CD1c-positive myeloid dendritic cell (primary cell): ENCODE data around the gene MPZL3.

ENCODE experiments used
- DNase-seq: peaks from one replicate; pipeline ENCODE4 v3.0.0-alpha.2; 2016; ENCODE audit errors: extremely low spot score

The MPZL3 gene, protein sequence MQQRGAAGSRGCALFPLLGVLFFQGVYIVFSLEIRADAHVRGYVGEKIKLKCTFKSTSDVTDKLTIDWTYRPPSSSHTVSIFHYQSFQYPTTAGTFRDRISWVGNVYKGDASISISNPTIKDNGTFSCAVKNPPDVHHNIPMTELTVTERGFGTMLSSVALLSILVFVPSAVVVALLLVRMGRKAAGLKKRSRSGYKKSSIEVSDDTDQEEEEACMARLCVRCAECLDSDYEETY

GRCh38 chr11:118251858-118252652 is at the start of gene MPZL3:
MPZL3 (minus strand) TSS chr11:118252365; CDS start chr11:118252294, 71 bp downstream.
- peak; percentile 79 for DNase-seq

DNA sequence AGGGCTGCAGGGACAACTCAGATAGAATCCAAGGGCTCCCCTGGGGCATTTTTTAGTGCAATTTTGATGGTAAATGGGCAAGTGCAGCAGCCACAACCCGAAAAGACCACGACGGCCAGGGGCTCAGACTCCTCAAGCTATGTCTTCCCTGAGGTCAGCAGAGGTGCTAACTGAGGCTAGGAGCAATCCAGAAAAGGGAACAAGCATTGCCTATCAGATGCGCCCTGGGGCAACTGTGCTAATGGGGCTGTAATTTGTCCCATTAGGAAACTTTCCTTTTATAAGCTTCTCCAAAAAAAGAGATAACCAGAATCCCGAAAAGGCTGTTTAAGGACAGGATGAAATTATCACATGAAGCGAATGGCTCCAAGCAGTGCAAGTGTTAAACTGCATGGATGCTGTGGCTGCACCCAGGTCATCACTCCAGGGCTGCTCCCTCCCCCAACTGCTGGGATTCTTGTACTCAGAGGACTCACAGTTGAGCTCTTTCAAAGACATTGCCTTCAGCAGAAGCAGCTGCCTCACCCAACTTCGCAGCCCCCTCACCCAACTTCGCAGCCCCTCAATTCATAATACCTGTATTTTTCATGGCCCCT is 49.5 kb upstream of the MPZL3 start:
- no peak for DNase-seq

DNA sequence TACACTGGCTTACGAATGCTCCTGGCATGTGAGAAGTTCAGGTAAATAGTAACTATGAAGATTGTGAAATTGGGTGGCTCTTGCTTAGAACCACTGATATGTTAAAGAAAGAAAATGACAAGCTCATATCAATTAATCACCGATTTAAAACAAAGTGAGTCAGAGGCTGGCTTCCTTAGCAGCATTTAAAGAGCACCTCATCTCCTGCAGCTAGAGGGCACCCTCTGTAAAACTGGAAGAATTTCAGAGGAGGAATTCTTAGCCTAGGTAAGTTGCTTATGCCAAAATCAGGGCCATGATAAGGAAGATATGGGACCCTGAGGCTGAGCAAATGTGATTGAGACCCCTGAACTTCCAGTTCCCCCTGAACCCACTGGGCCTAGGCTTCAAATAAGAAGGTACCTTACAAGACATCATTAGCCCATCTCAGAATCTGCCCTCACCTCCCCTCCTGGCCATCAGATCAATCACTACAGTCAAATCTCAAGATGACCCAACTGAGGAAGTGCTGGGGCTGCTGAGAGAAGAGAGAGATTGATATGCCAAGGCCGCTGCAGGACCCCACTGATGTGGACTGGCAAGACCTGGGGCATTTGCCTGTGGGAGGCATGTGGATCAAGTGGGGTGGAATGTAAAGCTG is 43.8 kb upstream of the MPZL3 start:
- DNase-seq: peak; percentile 55

- DNase-seq: peak; percentile 18
Observed at GRCh38 chr11:118295199-118295598, 43.0 kb upstream of the MPZL3 start.

- no peak for DNase-seq
Observed at GRCh38 chr11:118294053-118294452, 41.9 kb upstream of the MPZL3 start.

DNA sequence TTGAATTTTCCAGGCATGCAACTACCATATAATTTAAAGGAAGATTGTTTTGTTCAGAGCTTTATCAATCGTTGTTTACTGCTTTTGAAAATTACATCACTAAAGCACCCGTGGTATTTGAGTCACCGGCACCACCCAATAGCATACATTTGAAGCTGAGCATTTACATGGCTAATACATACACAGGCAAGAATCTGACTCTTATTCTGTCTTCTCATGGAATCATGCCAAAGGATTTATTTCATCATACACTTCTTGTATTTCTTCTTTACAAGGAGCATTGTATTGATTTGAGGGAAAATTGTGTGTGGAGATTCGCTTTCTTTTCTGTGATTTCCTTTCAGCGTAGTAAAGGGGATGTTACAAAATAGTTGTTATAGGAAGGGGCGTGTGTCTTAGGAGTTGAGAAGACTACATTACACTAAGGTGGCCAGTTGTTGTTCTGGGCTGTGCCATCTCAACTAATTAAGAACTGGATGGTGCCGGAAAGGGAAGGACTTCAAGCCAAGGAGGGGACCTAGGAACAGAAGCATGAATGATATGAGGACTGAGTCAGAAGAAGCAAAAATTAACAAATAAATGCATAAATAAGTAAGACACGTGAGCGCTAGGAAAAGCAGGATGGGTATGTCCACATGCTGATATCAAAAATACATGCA is 39.4 kb upstream of the MPZL3 start:
- DNase-seq: peak; percentile 74

DNA sequence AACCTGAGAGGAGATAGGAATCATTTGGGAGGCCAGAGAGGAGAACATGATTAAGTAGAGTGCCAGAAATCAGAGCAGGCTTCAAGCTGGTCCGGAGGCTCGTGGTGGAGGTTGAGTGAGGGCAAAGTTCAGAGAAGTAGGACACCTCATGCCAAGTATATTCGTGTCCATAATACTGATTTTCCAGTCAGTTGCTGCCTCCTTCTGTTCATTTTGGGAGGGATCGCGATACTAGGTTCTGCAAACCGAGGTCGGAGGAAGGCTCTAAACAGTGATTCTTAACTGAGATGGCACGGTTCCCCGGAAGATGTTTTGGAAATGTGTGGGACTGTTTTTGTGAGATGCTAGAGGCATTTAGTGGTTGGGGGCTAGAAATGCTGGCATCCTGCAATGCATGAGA is 38.8 kb upstream of the MPZL3 start:
- peak; percentile 70 for DNase-seq

GRCh38 chr11:118289401-118289800 is 37.2 kb upstream of the MPZL3 start:
- DNase-seq: no peak

GRCh38 chr11:118287006-118287405 is 34.8 kb upstream of the MPZL3 start:
- no peak for DNase-seq

DNA sequence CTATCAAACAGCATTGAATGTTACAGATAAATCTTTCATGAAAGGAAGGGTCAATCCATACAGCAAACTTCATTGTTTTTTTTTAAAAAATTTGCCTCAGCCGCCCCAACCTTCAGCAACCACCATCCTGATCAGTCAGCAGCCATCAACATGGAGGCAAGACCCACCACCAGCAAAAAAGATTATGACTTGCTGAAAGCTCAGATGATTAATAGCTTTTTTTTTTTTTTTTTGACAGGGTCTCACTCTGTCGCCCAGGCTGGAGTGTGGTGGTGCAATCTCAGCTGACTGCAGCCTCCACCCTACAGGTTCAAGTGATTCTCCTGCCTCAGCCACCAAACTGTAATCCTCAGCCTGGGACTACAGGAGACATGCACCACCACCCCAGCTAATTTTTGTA is 34.4 kb upstream of the MPZL3 start:
- DNase-seq: no peak

DNA sequence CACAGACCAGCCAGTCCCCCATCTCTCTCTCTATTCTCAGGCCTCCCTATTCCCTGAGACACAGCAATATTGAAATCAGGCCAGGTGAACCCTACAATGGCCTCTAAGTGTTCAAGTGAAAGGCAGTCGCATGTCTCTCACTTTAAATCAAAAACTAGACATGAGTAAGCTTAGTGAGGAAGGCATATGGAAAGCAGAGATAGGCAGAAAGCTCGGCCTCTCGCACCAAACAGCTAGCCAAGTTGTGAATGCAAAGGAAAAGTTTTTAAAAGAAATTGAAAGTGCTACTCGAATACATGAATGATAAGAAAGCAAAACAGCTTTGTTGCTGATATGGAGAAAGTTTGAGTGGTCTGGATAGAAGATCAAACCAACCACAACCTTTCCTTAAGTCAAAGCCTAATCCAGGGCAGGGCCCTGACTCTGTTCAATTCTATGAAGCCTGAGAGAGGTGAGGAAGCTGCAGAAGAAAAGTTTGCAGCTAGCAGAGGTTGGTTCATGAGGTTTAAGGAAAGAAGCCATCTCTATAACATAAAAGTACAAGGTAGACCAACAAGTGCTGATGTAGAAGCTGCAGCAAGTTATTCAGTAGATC is 31.7 kb upstream of the MPZL3 start:
- no peak for DNase-seq

- no peak for DNase-seq
Observed at GRCh38 chr11:118283037-118283636, 31.0 kb upstream of the MPZL3 start.

GRCh38 chr11:118282606-118283005 is 30.4 kb upstream of the MPZL3 start:
- no peak for DNase-seq

GRCh38 chr11:118281284-118281683 is 29.1 kb upstream of the MPZL3 start:
- DNase-seq: no peak

GRCh38 chr11:118277312-118277711 is 25.1 kb upstream of the MPZL3 start:
- DNase-seq: no peak

DNA sequence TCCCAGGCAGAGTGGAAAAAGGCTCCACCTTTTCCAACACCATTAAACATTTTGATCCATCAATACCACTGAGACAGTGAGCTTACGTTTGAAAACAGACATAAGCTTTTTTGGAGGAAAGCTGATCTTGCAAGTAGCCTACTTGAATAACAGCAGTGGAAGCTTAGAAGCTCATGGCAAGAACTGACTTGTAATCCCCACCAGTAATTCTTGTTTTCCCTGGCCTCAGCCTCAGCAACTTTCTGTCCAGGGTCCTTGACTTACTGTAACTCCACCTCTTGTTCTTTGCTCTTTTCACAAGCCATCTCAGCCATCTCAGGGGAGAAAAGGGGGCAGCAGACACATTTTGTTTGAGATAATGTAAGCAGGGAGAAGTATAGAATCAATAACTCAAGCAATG is 24.3 kb upstream of the MPZL3 start:
- DNase-seq: no peak

DNA sequence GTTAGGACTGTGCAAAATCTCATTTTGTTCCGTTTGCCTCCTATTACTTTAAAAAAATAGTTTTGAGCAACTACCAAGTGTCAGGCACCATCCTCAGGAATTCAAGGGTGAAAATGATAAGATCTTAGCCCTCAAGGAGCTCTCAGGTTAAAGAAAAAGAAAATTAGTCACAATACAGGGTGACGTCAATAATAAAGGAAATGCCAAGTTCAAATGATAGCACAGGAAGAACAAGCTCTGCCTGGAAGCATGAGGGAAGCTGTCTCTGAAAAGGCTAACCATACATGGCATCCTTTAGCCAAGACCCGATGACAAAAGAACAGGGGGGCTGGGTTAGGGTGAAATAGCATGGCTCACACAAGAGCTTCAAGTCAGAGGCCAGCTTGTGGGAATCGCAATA is 23.0 kb upstream of the MPZL3 start:
- no peak for DNase-seq

- DNase-seq: no peak
Observed at GRCh38 chr11:118274186-118274585, 22.0 kb upstream of the MPZL3 start.

DNA sequence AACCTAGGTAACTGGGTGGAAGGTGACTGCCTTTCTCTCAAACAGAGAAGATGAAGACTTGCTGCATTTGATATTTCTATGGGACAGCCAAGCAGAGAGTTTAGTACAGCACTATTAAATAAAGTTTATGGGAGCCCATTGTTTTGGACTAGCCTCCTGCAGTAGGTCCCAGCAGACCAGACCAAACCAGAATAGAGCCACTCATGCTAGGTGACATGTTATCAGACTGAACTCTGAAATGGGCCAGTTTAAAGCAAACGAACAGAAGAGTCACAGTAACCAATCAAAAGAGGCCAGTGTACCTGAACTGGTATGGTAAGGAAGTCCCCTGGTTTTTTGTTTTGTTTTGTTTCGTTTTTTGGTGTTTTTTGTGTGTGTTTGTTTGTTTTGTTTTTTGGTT is 19.8 kb upstream of the MPZL3 start:
- DNase-seq: no peak

- no peak for DNase-seq
Observed at GRCh38 chr11:118267486-118267885, 15.3 kb upstream of the MPZL3 start.

- DNase-seq: no peak
Observed at GRCh38 chr11:118265954-118266353, 13.8 kb upstream of the MPZL3 start.
